ENCODE measurements around the gene LILRB5. TPM values are rescaled to one million over a fixed set of nuclear protein-coding genes. Genes with fewer than 3 reads are reported as not detected.
"Not testable (repeated sequence)": the region's sequence is repeated elsewhere in the genome, so short reads cannot be mapped to it uniquely, and the experiment has no call there.

The LILRB5 gene
- polyA plus RNA-seq, 2 donors: 0.63 to 0.92 TPM

- H3K27ac ChIP-seq (ENCODE audit: low read depth in 2 of 2, low read length in 1 of 2): no peak overlapping the region
Measured at GRCh38 chr19:54248016-54248601, 9.0 kb downstream of the LILRB5 start.

GRCh38 chr19:54247106-54247930, 9.8 kb downstream of the LILRB5 start:
- Histone ChIP-seq H3K36me3 (ENCODE audit: control insufficient read depth in 2 of 2, insufficient read depth in 2 of 2, low read length in 1 of 2) (no peaks in the 10 kb centered on the region), H3K9me3 (ENCODE audit: control insufficient read depth in 2 of 2, insufficient read depth in 1 of 2, low read depth in 1 of 2, low read length in 1 of 2) (no peaks in the 10 kb centered on the region), H3K27me3 (ENCODE audit: control insufficient read depth in 1 of 2, insufficient read depth in 2 of 2, low read length in 2 of 2) (no peaks in the 10 kb centered on the region), H3K4me1 (ENCODE audit: control insufficient read depth in 2 of 2, insufficient read depth in 2 of 2, low read length in 1 of 2) (no peaks in the 10 kb centered on the region), H3K4me3 (ENCODE audit: low read depth in 1 of 2, low read length in 2 of 2) (no peak overlapping the region), H3K27ac (ENCODE audit: low read depth in 2 of 2, low read length in 1 of 2) (no peak overlapping the region)
- 80 to 82% methylated on average over 20 of the region's 20 CpGs for WGBS, 2 donors

More at GRCh38 chr19:54248016-54248601, 9.0 kb downstream of the LILRB5 start:
- no peak overlapping the region for H3K4me3 ChIP-seq (ENCODE audit: low read depth in 1 of 2, low read length in 2 of 2)
- no peaks in the 10 kb centered on the region for H3K27me3 ChIP-seq (ENCODE audit: control insufficient read depth in 1 of 2, insufficient read depth in 2 of 2, low read length in 2 of 2)
- 59 to 65% methylated on average over 8 of the region's 8 CpGs for WGBS, 2 donors
- H3K4me1 ChIP-seq (ENCODE audit: control insufficient read depth in 2 of 2, insufficient read depth in 2 of 2, low read length in 1 of 2): no peaks in the 10 kb centered on the region
- H3K36me3 ChIP-seq (ENCODE audit: control insufficient read depth in 2 of 2, insufficient read depth in 2 of 2, low read length in 1 of 2): no peaks in the 10 kb centered on the region
- no peaks in the 10 kb centered on the region for H3K9me3 ChIP-seq (ENCODE audit: control insufficient read depth in 2 of 2, insufficient read depth in 1 of 2, low read depth in 1 of 2, low read length in 1 of 2)

GRCh38 chr19:54245936-54246335, 11.1 kb downstream of the LILRB5 start:
- H3K27ac ChIP-seq (ENCODE audit: low read depth in 2 of 2, low read length in 1 of 2): no peak overlapping the region
- no peaks in the 10 kb centered on the region for H3K9me3 ChIP-seq (ENCODE audit: control insufficient read depth in 2 of 2, insufficient read depth in 1 of 2, low read depth in 1 of 2, low read length in 1 of 2)
- H3K27me3 ChIP-seq (ENCODE audit: control insufficient read depth in 1 of 2, insufficient read depth in 2 of 2, low read length in 2 of 2): no peaks in the 10 kb centered on the region
- no peaks in the 10 kb centered on the region for H3K36me3 ChIP-seq (ENCODE audit: control insufficient read depth in 2 of 2, insufficient read depth in 2 of 2, low read length in 1 of 2)
- WGBS, 2 donors: 58 to 68% methylated on average over 3 of the region's 3 CpGs
- H3K4me1 ChIP-seq (ENCODE audit: control insufficient read depth in 2 of 2, insufficient read depth in 2 of 2, low read length in 1 of 2): no peaks in the 10 kb centered on the region
- no peak overlapping the region for H3K4me3 ChIP-seq (ENCODE audit: low read depth in 1 of 2, low read length in 2 of 2)

- H3K36me3 ChIP-seq (ENCODE audit: control insufficient read depth in 2 of 2, insufficient read depth in 2 of 2, low read length in 1 of 2); H3K27ac ChIP-seq (ENCODE audit: low read depth in 2 of 2, low read length in 1 of 2); H3K4me3 ChIP-seq (ENCODE audit: low read depth in 1 of 2, low read length in 2 of 2); H3K27me3 ChIP-seq (ENCODE audit: control insufficient read depth in 1 of 2, insufficient read depth in 2 of 2, low read length in 2 of 2); H3K4me1 ChIP-seq (ENCODE audit: control insufficient read depth in 2 of 2, insufficient read depth in 2 of 2, low read length in 1 of 2); H3K9me3 ChIP-seq (ENCODE audit: control insufficient read depth in 2 of 2, insufficient read depth in 1 of 2, low read depth in 1 of 2, low read length in 1 of 2): not testable (repeated sequence)
- WGBS, 2 donors: 58 to 59% methylated on average over 4 to 7 of the region's 8 CpGs
Measured at GRCh38 chr19:54243809-54244208, 13.3 kb downstream of the LILRB5 start.

- H3K4me1 ChIP-seq (ENCODE audit: control insufficient read depth in 2 of 2, insufficient read depth in 2 of 2, low read length in 1 of 2); H3K36me3 ChIP-seq (ENCODE audit: control insufficient read depth in 2 of 2, insufficient read depth in 2 of 2, low read length in 1 of 2); H3K4me3 ChIP-seq (ENCODE audit: low read depth in 1 of 2, low read length in 2 of 2); H3K27me3 ChIP-seq (ENCODE audit: control insufficient read depth in 1 of 2, insufficient read depth in 2 of 2, low read length in 2 of 2); H3K9me3 ChIP-seq (ENCODE audit: control insufficient read depth in 2 of 2, insufficient read depth in 1 of 2, low read depth in 1 of 2, low read length in 1 of 2); H3K27ac ChIP-seq (ENCODE audit: low read depth in 2 of 2, low read length in 1 of 2): not testable (repeated sequence)
- WGBS, 2 donors: 65% methylated on average over 6 of the region's 6 CpGs; no CpG with 5 or more reads in 1 of the 2 donors
Measured at GRCh38 chr19:54242646-54243045, 14.4 kb downstream of the LILRB5 start, which contains the start of gene LILRA6. Gene LILRA6, minus strand, starts transcription at chr19:54242790.

- H3K4me3 ChIP-seq (ENCODE audit: low read depth in 1 of 2, low read length in 2 of 2); H3K27me3 ChIP-seq (ENCODE audit: control insufficient read depth in 1 of 2, insufficient read depth in 2 of 2, low read length in 2 of 2); H3K4me1 ChIP-seq (ENCODE audit: control insufficient read depth in 2 of 2, insufficient read depth in 2 of 2, low read length in 1 of 2); H3K27ac ChIP-seq (ENCODE audit: low read depth in 2 of 2, low read length in 1 of 2); H3K9me3 ChIP-seq (ENCODE audit: control insufficient read depth in 2 of 2, insufficient read depth in 1 of 2, low read depth in 1 of 2, low read length in 1 of 2); H3K36me3 ChIP-seq (ENCODE audit: control insufficient read depth in 2 of 2, insufficient read depth in 2 of 2, low read length in 1 of 2): not testable (repeated sequence)
- WGBS, 2 donors: 67% methylated on average over 4 of the region's 4 CpGs; no CpG with 5 or more reads in 1 of the 2 donors
Measured at GRCh38 chr19:54242234-54242633, 14.8 kb downstream of the LILRB5 start.

GRCh38 chr19:54240372-54241336, 16.4 kb downstream of the LILRB5 start:
- H3K4me1 ChIP-seq (ENCODE audit: control insufficient read depth in 2 of 2, insufficient read depth in 2 of 2, low read length in 1 of 2); H3K27ac ChIP-seq (ENCODE audit: low read depth in 2 of 2, low read length in 1 of 2); H3K9me3 ChIP-seq (ENCODE audit: control insufficient read depth in 2 of 2, insufficient read depth in 1 of 2, low read depth in 1 of 2, low read length in 1 of 2); H3K36me3 ChIP-seq (ENCODE audit: control insufficient read depth in 2 of 2, insufficient read depth in 2 of 2, low read length in 1 of 2); H3K4me3 ChIP-seq (ENCODE audit: low read depth in 1 of 2, low read length in 2 of 2); H3K27me3 ChIP-seq (ENCODE audit: control insufficient read depth in 1 of 2, insufficient read depth in 2 of 2, low read length in 2 of 2): not testable (repeated sequence)
- 54 to 59% methylated on average over 13 to 19 of the region's 22 CpGs for WGBS, 2 donors

- not testable (repeated sequence) for H3K36me3 ChIP-seq (ENCODE audit: control insufficient read depth in 2 of 2, insufficient read depth in 2 of 2, low read length in 1 of 2); H3K27ac ChIP-seq (ENCODE audit: low read depth in 2 of 2, low read length in 1 of 2); H3K27me3 ChIP-seq (ENCODE audit: control insufficient read depth in 1 of 2, insufficient read depth in 2 of 2, low read length in 2 of 2); H3K9me3 ChIP-seq (ENCODE audit: control insufficient read depth in 2 of 2, insufficient read depth in 1 of 2, low read depth in 1 of 2, low read length in 1 of 2); H3K4me3 ChIP-seq (ENCODE audit: low read depth in 1 of 2, low read length in 2 of 2); H3K4me1 ChIP-seq (ENCODE audit: control insufficient read depth in 2 of 2, insufficient read depth in 2 of 2, low read length in 1 of 2)
- 60 to 61% methylated on average over 12 to 16 of the region's 21 CpGs for WGBS, 2 donors
Measured at GRCh38 chr19:54239491-54240371, 17.3 kb downstream of the LILRB5 start.

- Histone ChIP-seq H3K27me3 (ENCODE audit: control insufficient read depth in 1 of 2, insufficient read depth in 2 of 2, low read length in 2 of 2) (no peaks in the 10 kb centered on the region), H3K27ac (ENCODE audit: low read depth in 2 of 2, low read length in 1 of 2) (no peak overlapping the region), H3K9me3 (ENCODE audit: control insufficient read depth in 2 of 2, insufficient read depth in 1 of 2, low read depth in 1 of 2, low read length in 1 of 2) (no peaks in the 10 kb centered on the region), H3K4me3 (ENCODE audit: low read depth in 1 of 2, low read length in 2 of 2) (no peak overlapping the region), H3K4me1 (ENCODE audit: control insufficient read depth in 2 of 2, insufficient read depth in 2 of 2, low read length in 1 of 2) (no peaks in the 10 kb centered on the region), H3K36me3 (ENCODE audit: control insufficient read depth in 2 of 2, insufficient read depth in 2 of 2, low read length in 1 of 2) (no peaks in the 10 kb centered on the region)
- 43 to 63% methylated on average over 5 of the region's 5 CpGs for WGBS, 2 donors
Measured at GRCh38 chr19:54233941-54234340, 23.1 kb downstream of the LILRB5 start.
